Germinal center (tissue), 1 donor: ENCODE results near the gene MEGF11.
"Not testable (repeated sequence)": the region's sequence is repeated elsewhere in the genome, so short reads cannot be mapped to it uniquely, and the experiment has no call there.

Experiments
- DNase-seq: peaks from one replicate; pipeline ENCODE4 v3.0.0; 2012; ENCODE audit warnings: mixed read lengths, low spot score

Gene MEGF11

GRCh38 chr15:65887565-65887964 lies 366.0 kb downstream of the MEGF11 start:
- DNase-seq, result no peak

- no peak for DNase-seq
Measured at GRCh38 chr15:65885668-65886218, 367.8 kb downstream of the MEGF11 start.

GRCh38 chr15:65884511-65884910 lies 369.0 kb downstream of the MEGF11 start:
- no peak for DNase-seq

- no peak for DNase-seq
Measured at GRCh38 chr15:65883571-65883970, 370.0 kb downstream of the MEGF11 start.

GRCh38 chr15:65881766-65882434 lies 371.6 kb downstream of the MEGF11 start:
- DNase-seq, result no peak

- no peak for DNase-seq
Measured at GRCh38 chr15:65877749-65878148, 375.8 kb downstream of the MEGF11 start.

GRCh38 chr15:65875458-65875857 lies 378.1 kb downstream of the MEGF11 start:
- DNase-seq, result no peak

GRCh38 chr15:65873256-65873655 lies 380.3 kb downstream of the MEGF11 start:
- DNase-seq, result no peak

- DNase-seq, result not testable (repeated sequence)
Measured at GRCh38 chr15:65872596-65872995, 381.0 kb downstream of the MEGF11 start.

GRCh38 chr15:65871886-65872285 lies 381.7 kb downstream of the MEGF11 start:
- not testable (repeated sequence) for DNase-seq

- DNase-seq, result peak; percentile 15
Measured at GRCh38 chr15:65870889-65871533, 382.5 kb downstream of the MEGF11 start.

- peak; percentile 15 for DNase-seq
Measured at GRCh38 chr15:65869954-65870871, 383.3 kb downstream of the MEGF11 start.

GRCh38 chr15:65869126-65869953 lies 384.2 kb downstream of the MEGF11 start, which contains the start of gene RAB11A:
Gene RAB11A, plus strand, starts transcription at chr15:65869491. Its CDS starts 95 bp downstream, at chr15:65869586.
- peak; percentile 96 for DNase-seq

- no peak for DNase-seq
Measured at GRCh38 chr15:65868546-65869125, 384.9 kb downstream of the MEGF11 start.

- DNase-seq, result not testable (repeated sequence)
Measured at GRCh38 chr15:65867933-65868332, 385.6 kb downstream of the MEGF11 start.

GRCh38 chr15:65867244-65867643 lies 386.3 kb downstream of the MEGF11 start:
- no peak for DNase-seq

- DNase-seq, result no peak
Measured at GRCh38 chr15:65863106-65863505, 390.4 kb downstream of the MEGF11 start.

GRCh38 chr15:65862682-65863081 lies 390.9 kb downstream of the MEGF11 start:
- DNase-seq, result peak; percentile 67

- no peak for DNase-seq
Measured at GRCh38 chr15:65857718-65858402, 395.7 kb downstream of the MEGF11 start.

- DNase-seq, result peak; percentile 61
Measured at GRCh38 chr15:65856821-65857455, 396.6 kb downstream of the MEGF11 start.
